Measurements from ENCODE around the gene TUFT1.
"Not testable (repeated sequence)": the region's sequence is repeated elsewhere in the genome, so short reads cannot be mapped to it uniquely, and the experiment has no call there.

The TUFT1 gene

GRCh38 chr1:151512801-151513625, 27.1 kb upstream of the TUFT1 start:
- DNase-seq = no peak

DNA sequence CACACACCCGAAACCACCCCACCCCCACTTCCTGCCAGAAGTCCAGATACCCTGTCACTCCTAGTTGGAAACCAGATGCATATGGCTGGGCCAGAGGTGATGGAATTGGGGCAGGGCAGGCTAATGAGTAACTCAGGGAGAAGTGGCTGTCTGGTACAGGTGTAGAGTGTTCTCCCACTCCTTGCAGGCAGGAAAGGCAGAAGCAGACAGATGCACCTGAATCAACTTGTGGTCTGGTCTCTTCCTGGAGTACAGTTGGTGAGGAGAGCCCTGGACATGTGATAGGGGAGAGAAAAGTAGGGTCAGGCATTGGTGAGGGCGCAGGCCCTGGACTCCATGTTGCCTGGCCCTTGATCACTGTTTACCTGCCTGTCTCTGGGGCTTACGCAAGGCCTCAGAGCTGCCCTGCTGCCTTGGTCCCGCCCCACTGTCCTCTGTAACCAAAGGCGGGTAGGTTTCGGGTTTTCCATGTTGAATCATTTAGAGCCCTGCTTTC, 26.4 kb upstream of the TUFT1 start:
- DNase-seq = no peak

DNA sequence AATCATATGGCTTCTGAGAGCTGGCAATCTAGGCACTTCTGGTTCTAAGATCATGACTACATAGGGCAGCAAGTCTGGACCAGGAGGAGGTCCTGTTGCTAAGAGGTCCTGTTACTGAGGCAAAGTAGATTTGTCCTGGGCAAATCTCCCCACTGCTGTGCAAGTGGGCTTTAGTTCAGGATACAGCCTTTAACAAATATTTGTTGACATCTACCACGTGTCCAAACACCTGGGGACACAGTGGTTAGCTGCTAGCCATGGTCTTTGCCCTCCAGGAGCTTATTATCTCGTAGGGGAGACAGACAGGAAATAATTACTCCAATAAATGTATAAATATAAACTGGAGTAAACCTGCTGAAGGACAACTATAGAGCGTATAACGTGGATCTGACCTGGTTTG, 25.7 kb upstream of the TUFT1 start:
- no peak for DNase-seq

GRCh38 chr1:151515265-151515664, 24.8 kb upstream of the TUFT1 start:
- no peak for DNase-seq

DNA sequence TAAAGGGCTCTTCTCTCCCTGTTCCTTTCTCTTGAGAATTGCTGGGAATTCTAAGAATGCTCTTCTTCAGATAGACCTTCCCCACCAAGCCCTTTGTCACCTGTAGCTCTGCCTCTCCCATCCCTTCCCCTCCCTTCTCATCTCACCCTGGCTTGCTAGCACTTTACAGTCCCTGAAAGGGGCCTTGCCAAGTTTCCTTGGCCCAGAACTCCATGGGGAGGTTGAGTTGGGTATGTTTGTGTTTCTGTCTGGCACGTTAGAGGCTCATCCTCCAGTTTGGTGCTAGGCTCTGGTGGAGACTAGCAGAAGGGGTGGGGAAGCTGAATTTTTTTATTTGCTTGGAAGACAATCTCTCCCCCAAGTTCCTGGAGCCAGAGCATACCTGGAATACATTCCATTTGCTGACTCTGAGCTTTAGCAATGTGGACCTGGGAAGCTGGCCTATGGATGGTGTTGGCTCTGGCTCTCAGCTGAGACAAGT, 24.0 kb upstream of the TUFT1 start:
- no peak for DNase-seq

DNA sequence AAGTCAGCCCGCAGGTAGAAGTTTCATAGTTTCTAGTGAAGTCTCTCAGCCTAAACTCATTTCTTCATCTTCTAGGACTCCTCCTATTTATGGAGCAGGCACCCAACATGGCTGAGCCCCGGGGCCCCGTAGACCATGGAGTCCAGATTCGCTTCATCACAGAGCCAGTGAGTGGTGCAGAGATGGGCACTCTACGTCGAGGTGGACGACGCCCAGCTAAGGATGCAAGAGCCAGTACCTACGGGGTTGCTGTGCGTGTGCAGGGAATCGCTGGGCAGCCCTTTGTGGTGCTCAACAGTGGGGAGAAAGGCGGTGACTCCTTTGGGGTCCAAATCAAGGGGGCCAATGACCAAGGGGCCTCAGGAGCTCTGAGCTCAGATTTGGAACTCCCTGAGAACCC, 21.7 kb upstream of the TUFT1 start:
- no peak for DNase-seq

DNA sequence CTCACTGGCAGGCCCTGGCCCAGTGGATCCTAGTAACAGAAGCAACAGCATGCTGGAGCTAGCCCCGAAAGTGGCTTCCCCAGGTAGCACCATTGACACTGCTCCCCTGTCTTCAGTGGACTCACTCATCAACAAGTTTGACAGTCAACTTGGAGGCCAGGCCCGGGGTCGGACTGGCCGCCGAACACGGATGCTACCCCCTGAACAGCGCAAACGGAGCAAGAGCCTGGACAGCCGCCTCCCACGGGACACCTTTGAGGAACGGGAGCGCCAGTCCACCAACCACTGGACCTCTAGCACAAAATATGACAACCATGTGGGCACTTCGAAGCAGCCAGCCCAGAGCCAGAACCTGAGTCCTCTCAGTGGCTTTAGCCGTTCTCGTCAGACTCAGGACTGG, 21.2 kb upstream of the TUFT1 start:
- no peak for DNase-seq

- DNase-seq = no peak
These were observed 20.4 kb upstream of the TUFT1 start for GRCh38 chr1:151519667-151520066.

- DNase-seq = no peak
These were observed 19.8 kb upstream of the TUFT1 start for GRCh38 chr1:151520359-151520758.

DNA sequence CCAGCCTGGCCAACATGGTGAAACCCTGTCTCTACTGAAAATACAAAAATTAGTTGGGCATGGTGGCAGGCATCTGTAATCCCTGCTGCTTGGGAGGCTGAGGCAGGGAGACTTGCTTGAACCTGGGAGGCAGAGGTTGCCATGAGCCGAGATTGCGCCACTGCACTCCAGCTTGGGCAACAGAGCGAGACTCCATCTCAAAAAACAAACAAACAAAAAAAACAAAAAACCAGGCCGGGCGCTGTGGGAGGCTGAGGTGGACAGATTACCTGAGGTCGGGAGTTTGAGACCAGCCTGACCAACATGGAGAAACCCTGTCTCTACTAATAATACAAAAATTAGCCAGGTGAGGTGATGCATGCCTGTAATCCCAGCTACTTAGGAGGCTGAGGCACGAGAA, 17.7 kb upstream of the TUFT1 start:
- DNase-seq = not testable (repeated sequence)

GRCh38 chr1:151523326-151523725, 16.8 kb upstream of the TUFT1 start:
- no peak for DNase-seq

GRCh38 chr1:151524736-151525135, 15.4 kb upstream of the TUFT1 start:
- DNase-seq = no peak

DNA sequence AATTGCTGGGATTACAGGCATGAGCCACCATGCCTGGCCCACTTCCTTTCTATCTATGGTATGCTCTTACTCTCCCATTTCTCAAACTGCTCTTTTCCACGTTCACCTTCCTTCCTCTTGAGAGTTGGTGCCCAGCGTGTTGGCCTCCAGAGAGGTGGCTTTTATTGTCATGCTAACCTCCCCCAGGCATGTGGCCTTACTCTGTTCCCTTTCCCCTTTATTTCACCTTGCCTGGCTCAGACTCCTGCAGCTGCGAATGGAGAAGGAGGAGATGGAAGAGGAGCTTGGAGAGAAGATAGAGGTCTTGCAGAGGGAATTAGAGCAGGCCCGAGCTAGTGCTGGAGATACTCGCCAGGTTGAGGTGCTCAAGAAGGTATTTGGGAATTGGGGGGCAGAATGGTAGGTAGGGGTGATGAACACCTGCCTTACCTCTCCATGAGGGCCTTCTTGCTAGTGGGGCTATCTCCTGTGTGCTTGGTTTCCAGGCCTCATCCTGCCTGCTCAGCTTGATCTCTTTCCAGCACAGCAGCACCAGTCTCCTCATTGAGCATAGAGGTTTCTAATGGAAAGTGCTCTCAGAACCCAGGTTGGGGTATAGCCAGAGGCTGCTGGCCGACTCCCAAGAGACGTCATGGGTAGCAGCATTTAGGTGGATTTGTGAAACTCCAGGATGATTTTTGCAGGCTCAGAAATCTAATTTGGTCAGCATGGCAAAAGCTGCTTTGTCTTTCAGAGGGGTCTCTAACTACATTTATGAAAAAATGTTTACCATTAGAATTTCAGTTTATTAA, 13.2 kb upstream of the TUFT1 start:
- no peak for DNase-seq

- DNase-seq = no peak
These were observed 10.9 kb upstream of the TUFT1 start for GRCh38 chr1:151529211-151529702.

- no peak for DNase-seq
These were observed 10.3 kb upstream of the TUFT1 start for GRCh38 chr1:151529781-151530180.

- no peak for DNase-seq
These were observed 9.6 kb upstream of the TUFT1 start for GRCh38 chr1:151530461-151530860.

DNA sequence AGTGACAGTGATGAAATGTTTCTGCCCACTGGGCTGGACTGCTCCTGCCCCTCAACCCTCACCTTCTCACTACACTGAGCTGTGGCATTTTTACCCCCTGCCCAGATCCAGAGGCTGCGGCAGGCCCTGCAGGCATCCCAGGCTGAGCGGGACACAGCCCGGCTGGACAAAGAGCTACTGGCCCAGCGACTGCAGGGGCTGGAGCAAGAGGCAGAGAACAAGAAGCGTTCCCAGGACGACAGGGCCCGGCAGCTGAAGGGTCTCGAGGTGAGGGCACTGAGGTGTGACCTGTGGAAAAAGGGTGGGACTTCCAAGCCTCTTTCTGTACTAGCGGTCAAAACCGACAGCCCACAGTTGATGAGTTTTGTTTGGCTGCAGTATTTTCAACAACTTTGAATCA, 6.2 kb upstream of the TUFT1 start:
- no peak for DNase-seq

GRCh38 chr1:151534662-151535278, 5.3 kb upstream of the TUFT1 start:
- peak; percentile 76 for DNase-seq

- DNase-seq = no peak
These were observed 4.5 kb upstream of the TUFT1 start for GRCh38 chr1:151535326-151536271.

DNA sequence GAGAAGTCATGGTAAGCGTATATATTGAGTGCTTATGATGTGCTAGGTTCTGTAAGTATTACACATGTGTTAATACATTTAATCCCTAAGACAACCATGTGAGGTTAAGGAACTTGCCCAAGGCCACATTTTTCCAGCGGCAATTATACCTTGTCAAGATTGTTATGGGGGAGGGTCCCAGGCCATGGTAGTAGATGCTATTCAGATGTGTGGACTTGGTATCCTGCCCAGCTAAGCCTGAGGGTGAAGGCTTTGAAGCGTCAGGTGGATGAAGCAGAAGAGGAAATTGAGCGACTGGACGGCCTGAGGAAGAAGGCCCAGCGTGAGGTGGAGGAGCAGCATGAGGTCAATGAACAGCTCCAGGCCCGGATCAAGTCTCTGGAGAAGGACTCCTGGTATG, 3.6 kb upstream of the TUFT1 start:
- no peak for DNase-seq

- DNase-seq = no peak
These were observed 3.0 kb upstream of the TUFT1 start for GRCh38 chr1:151537112-151537511.

Data from activated T-cell treated with anti-CD3 and anti-CD28 coated beads for 4 hours (primary cell).